Parathyroid adenoma (tissue), 2 donors: ENCODE data around the gene PQBP1.

Source experiments
- H2AFZ ChIP-seq: fragments of 300-600 bp; sonication (generic); one replicate; pipeline ENCODE4 v1.7.0; 2017; ENCODE audit warnings: antibody characterized with exemption, mild to moderate bottlenecking
- H3K27ac ChIP-seq: fragments of 300-600 bp; sonication (generic); one replicate; pipeline ENCODE4 v1.7.0; 2017
- H3K27me3 ChIP-seq: fragments of 300-600 bp; sonication (generic); one replicate; pipeline ENCODE4 v1.7.0; 2017; ENCODE audit warnings: low read length; ENCODE audit not compliant: control insufficient read depth, insufficient read depth
- H3K36me3 ChIP-seq: fragments of 300-600 bp; sonication (generic); one replicate; pipeline ENCODE4 v1.7.0; 2017; ENCODE audit warnings: low read length; ENCODE audit not compliant: control insufficient read depth, insufficient read depth
- H3K4me1 ChIP-seq: fragments of 300-600 bp; sonication (generic); one replicate; pipeline ENCODE4 v1.7.0; 2017; ENCODE audit warnings: control low read depth
- H3K4me2 ChIP-seq: fragments of 300-600 bp; sonication (generic); one replicate; pipeline ENCODE4 v1.7.0; 2017; ENCODE audit warnings: low read length
- H3K4me3 ChIP-seq: fragments of 300-600 bp; sonication (generic); one replicate; pipeline ENCODE4 v1.7.0; 2017; ENCODE audit warnings: low read depth, low read length
- H3K79me2 ChIP-seq: fragments of 300-600 bp; sonication (generic); one replicate; pipeline ENCODE4 v1.7.0; 2017; ENCODE audit warnings: control low read depth
- H3K9ac ChIP-seq: fragments of 300-600 bp; sonication (generic); one replicate; pipeline ENCODE4 v1.7.0; 2017; ENCODE audit warnings: mild to moderate bottlenecking
- H3K9me3 ChIP-seq: fragments of 300-600 bp; sonication (generic); one replicate; pipeline ENCODE4 v1.7.0; 2017; ENCODE audit warnings: low read length; ENCODE audit not compliant: control insufficient read depth
- CTCF ChIP-seq: fragments of 300-600 bp; sonication (generic); IDR thresholded peaks from one replicate; pipeline ENCODE4 v1.7.0; 2017; ENCODE audit warnings: antibody characterized with exemption, mild to moderate bottlenecking
- donor health status: primary hyperparathyroidism.

PQBP1 gene

GRCh38 chrX:48920718-48921104 lies 23.0 kb downstream of the PQBP1 start:
- Histone ChIP-seq H3K27ac (no peak overlapping the region), H3K4me2 (no peak overlapping the region), H3K9ac (no peak overlapping the region), H2AFZ (no peak overlapping the region), H3K4me3 (no peak overlapping the region), H3K79me2 (no peaks in the 10 kb centered on the region), H3K27me3 (no peaks in the 10 kb centered on the region), H3K4me1 (peaks cover 6% of the 10 kb centered on the region), H3K9me3 (no peaks in the 10 kb centered on the region), H3K36me3 (no peaks in the 10 kb centered on the region)
- no peak for TF ChIP-seq CTCF

- no peak overlapping the region for H3K9ac ChIP-seq
- H2AFZ ChIP-seq = no peak overlapping the region
- peaks cover 3% of the 10 kb centered on the region for H3K4me1 ChIP-seq
- H3K79me2 ChIP-seq = no peaks in the 10 kb centered on the region
- H3K9me3 ChIP-seq = no peaks in the 10 kb centered on the region
- TF ChIP-seq CTCF = no peak
- H3K4me3 ChIP-seq = no peak overlapping the region
- H3K27ac ChIP-seq = no peak overlapping the region
- no peak overlapping the region for H3K4me2 ChIP-seq
- H3K27me3 ChIP-seq = no peaks in the 10 kb centered on the region
- no peaks in the 10 kb centered on the region for H3K36me3 ChIP-seq
Measured at GRCh38 chrX:48923771-48924170, 26.0 kb downstream of the PQBP1 start.

GRCh38 chrX:48924270-48924669 lies 26.5 kb downstream of the PQBP1 start:
- H3K9ac ChIP-seq = no peak overlapping the region
- no peak for TF ChIP-seq CTCF

GRCh38 chrX:48927123-48927522 lies 29.4 kb downstream of the PQBP1 start:
- H3K79me2 ChIP-seq = no peaks in the 10 kb centered on the region
- H3K4me1 ChIP-seq = no peaks in the 10 kb centered on the region
- H3K27ac ChIP-seq = no peak overlapping the region
- H3K36me3 ChIP-seq = no peaks in the 10 kb centered on the region
- H3K27me3 ChIP-seq = no peaks in the 10 kb centered on the region
- H3K9me3 ChIP-seq = no peaks in the 10 kb centered on the region
- no peak overlapping the region for H3K4me2 ChIP-seq
- TF ChIP-seq CTCF = no peak
- no peak overlapping the region for H3K9ac ChIP-seq
- no peak overlapping the region for H2AFZ ChIP-seq
- H3K4me3 ChIP-seq = no peak overlapping the region

More at GRCh38 chrX:48924270-48924669, 26.5 kb downstream of the PQBP1 start:
- H2AFZ ChIP-seq = no peak overlapping the region
- H3K9me3 ChIP-seq = no peaks in the 10 kb centered on the region
- peaks cover 3% of the 10 kb centered on the region for H3K4me1 ChIP-seq
- H3K36me3 ChIP-seq = no peaks in the 10 kb centered on the region
- no peak overlapping the region for H3K4me2 ChIP-seq
- H3K27me3 ChIP-seq = no peaks in the 10 kb centered on the region
- no peak overlapping the region for H3K4me3 ChIP-seq
- no peak overlapping the region for H3K27ac ChIP-seq
- H3K79me2 ChIP-seq = no peaks in the 10 kb centered on the region

- Histone ChIP-seq H3K4me3 (no peak overlapping the region), H3K9me3 (no peaks in the 10 kb centered on the region), H3K4me1 (no peaks in the 10 kb centered on the region), H3K79me2 (no peaks in the 10 kb centered on the region), H3K9ac (no peak overlapping the region), H3K36me3 (no peaks in the 10 kb centered on the region), H3K27me3 (no peaks in the 10 kb centered on the region), H2AFZ (no peak overlapping the region), H3K27ac (no peak overlapping the region), H3K4me2 (no peak overlapping the region)
- TF ChIP-seq CTCF = no peak
Measured at GRCh38 chrX:48927736-48928382, 30.1 kb downstream of the PQBP1 start.
